Stimulated activated CD4-positive, alpha-beta T cell treated with anti-CD3 and anti-CD28 coated beads, Interleukin-2, amount 100 ng/mL, for 24 hours (primary cell): ENCODE data around the gene DYNC2I2.
A peak's percentile ranks its signal among the peaks of the same experiment; 100 is the strongest.
"Not testable (repeated sequence)": the region's sequence is repeated elsewhere in the genome, so short reads cannot be mapped to it uniquely, and the experiment has no call there.

Experiments
- DNase-seq, 2 donors: peaks; one replicate each; pipeline ENCODE4 v3.0.0-alpha.2; 2020

DYNC2I2 gene

DNA sequence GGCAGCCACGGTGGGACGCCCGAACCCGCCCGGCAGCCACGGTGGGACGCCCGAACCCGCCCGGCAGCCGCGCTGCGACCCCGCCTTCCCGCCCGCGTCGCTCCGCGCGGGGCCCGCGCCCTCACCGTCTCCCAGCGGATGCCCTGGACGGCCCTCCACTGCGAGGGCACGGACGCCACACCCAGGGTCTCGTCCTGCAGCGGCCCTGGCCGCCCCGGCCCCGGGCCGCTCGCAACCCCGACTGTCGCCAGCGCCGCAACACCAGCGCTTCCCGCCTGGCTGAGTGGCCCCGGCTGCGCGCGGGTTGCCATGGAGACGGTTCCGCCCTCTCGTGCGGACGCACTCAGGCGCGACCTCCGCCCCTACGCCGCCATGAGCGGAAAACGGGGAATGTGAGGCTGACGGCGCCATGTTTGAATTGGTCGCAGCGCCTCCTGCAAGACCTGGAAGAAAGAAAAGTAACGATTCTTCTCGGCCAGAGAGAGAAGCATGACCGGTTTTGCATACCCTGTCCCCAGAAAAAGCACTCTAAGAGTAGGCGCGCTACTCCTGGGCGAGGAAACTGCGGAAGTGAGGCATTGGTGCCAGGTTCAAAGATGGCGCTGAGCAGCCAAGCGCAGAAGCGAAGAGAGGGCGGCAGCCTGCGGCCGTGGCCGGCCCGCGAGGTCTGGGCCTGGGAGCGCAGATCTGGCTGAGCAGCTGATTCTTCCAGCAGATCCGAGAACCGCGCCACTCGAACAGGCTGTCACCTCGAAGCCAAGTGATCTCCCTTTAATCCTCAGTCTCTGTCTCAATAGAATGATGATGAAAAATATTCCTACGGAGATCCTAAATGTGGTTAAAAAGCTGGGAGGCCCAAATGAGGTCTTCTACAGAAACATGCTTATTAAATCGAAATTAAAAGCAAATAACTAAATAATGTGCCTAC lies at the start of gene DYNC2I2:
Gene DYNC2I2, minus strand, starts transcription at position 432 of the 928 bp plus-strand sequence. Its CDS starts 121 bp downstream, at position 311.
- peak; percentile 97 to 98 for DNase-seq

DNA sequence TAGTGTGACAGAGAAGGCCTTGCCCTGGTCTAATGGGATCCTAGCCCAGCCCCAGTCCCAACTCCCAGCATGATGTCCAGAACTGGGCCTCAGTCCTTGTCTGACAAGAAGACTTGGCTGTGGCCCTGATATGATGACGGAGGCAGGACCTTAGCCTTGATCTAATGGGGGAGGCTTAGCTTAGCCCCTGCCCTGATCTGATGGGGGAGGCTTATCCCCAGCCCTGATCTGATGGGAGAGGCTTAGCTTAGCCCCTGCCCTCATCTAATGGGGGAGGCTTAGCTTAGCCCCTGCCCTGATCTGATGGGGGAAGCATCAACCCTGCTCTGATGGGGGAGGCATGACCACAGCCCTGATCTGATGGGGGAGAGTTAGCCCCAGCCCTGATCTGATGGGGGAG lies 49.4 kb upstream of the DYNC2I2 start:
- DNase-seq = no peak

DNA sequence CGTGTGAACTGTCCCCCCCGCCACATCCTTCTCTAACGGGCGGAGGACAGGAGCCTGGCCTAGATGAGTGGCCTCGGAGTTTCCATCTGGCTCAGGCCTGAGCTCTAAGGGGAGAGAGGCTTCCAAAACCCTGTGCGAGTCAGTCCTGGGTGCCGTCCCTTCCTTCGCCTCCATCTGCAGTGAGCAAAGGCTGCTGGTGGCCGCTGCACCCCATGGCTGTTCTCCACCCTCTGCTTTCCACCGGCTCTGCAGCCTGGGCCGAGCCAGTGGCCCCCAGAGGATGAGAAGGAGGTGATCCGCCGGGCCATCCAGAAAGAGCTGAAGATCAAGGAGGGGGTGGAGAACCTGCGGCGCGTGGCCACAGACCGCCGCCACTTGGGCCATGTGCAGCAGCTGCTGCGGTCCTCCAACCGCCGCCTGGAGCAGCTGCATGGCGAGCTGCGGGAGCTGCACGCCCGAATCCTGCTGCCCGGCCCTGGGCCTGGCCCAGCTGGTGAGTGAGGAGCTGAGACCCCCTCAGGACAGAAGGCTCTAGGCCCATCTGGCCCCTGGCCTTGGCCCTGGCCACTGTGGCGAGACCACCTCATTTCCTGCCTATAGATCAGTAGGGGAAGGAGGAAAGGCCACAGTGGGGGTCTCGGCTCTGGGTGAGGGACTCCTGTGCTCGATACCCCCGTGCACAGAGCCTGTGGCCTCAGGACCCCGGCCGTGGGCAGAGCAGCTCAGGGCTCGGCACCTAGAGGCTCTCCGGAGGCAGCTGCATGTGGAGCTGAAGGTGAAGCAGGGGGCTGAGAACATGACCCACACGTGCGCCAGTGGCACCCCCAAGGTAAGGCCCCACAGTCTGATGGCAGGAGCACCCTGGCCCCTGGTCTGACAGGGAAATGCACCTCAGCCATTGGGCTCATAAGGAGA lies 48.7 kb upstream of the DYNC2I2 start:
- no peak for DNase-seq

DNA sequence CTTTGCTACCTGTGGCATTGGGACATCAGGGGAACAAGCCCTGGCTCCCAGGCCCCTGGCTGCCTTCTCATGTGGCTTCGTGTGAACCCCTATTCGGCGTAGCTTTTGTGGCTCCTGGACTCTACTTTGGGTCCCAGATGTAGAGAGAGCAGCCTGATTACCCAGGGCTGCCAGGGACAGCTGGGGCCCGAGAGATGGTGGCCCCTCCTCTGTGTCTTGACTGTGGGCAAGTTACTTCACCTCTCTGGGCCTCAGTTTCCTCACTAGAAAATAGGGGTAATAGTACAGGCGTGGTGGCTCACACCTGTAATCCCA lies 47.7 kb upstream of the DYNC2I2 start:
- no peak for DNase-seq

DNA sequence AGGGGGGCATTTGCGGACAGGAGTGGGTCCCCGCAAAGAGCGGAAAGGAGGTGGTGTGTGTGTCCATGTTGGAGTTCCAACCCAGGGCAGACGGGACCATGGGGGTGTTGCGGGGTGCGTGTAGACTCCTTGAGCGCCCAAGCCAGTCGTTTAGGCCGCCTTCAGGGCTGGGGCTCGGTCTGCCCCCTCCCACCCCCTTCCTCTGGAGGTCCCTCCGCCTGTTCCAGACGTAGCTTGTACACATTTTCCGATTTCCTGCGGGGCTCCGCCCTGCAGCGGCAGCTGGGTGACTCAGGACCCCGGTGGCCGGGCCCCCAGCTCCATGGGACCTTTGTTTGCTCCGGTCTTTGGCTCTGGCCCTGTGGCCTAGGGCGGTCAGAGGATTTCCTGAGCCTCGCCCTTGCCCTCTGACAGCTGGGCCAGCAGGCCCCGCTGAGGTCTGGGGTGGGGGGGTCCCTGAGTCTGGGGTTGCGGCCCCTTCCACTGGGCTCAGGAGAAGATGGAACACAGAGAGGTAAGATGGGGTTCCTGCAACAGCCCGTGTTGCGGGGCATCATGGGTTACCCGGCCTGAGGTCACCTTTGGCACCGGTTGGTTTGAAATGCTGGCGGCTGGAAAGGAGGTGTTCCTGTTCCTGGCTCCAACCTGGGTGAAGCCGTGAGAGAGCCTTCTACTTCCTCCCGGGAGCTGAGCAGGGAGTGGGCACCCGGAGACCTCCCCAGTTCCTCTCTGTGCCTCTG lies 47.1 kb upstream of the DYNC2I2 start:
- DNase-seq = peak; percentile 28 to 29

DNA sequence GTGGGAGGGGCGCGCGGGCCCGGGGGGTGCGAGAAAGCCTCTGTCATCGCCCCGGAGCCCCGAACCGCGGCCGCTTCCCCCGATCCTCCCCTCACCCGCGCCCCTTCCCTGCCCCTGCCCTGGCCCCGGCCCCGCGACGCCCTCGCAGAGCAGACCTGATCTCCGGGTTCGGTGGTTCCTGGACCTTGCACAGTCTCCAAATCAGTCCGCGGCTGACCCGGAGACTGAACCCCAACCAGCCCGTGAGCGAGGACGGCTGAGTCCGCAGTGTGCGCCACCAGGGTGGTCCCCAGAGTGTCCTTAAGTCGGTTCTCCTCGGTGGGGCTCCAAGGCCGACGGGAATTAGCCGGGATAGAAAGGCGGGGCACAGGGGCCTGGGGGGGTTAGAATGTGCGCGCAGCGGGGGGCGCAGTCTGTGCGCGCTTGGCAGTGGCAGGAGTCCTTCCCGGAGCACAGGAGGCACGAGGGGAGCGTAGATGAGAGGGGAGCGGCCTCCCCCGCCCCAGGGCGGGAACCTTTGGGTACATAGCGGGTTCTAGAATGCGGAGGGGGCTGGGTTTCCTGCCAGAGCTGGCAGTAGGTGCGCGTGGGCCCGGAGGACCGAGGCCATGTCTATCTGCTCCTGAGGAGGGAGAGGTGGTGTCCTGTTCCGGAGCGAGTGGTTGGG lies 46.4 kb upstream of the DYNC2I2 start:
- peak; percentile 37 to 51 for DNase-seq

DNA sequence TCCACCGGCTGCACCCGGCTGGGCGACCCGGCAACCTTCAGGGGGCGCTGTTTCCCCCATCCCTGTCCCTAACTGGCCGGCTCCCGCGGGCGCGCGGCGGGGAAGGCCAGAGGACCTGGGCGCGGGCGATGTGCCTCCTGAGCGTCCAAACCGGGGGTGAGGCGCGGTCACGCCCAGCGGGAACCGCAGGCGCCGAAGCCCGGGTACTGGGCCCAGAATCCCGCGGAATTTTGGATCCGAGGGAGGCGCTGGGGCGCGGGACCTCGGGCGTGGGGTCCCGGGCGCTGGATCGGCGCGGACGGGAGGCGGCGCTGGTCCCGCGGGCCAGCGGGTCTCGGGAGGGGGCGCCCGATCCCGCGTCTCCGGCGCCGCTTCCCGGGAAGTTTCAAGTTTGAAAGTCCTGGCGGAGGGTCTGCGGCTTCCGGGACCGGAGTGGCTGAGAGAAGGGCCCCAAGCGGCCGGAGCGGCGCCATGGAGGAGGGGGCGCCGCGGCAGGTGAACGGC lies 45.9 kb upstream of the DYNC2I2 start, which contains the start of gene PKN3:
Gene PKN3, plus strand, starts transcription at position 59 of the 504 bp plus-strand sequence. Its CDS starts 413 bp downstream, at position 472.
- DNase-seq = peak; percentile 92 to 96

DNA sequence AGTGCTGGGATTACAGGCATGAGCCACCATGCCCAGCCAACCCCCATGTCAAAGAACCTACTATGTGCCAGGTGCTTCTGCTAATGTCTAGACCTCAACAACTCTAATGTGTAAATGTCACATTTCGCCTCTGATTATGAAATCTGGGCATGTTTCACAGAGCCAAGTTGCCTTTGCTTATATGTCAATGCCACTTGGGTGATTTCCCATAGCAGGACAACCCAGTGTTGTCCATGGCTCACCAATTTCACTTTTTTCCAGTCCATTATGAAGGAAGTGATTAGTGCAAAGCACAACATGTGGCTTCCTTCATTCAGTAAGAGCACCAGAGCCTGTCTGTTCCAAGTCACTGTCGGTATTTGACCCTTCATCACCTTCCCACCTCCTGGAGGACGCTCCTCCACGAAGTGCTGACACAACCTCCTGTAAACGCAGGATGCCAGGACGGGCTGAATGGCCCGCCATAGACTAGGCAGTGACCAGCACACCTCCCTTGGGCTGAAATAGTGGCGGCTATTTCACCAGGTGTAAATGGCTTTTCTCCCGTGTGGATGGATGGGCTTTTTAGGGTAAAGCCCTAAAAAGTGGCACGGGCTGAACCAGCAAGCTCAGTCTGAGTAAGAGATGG lies 44.7 kb upstream of the DYNC2I2 start:
- DNase-seq = no peak

DNA sequence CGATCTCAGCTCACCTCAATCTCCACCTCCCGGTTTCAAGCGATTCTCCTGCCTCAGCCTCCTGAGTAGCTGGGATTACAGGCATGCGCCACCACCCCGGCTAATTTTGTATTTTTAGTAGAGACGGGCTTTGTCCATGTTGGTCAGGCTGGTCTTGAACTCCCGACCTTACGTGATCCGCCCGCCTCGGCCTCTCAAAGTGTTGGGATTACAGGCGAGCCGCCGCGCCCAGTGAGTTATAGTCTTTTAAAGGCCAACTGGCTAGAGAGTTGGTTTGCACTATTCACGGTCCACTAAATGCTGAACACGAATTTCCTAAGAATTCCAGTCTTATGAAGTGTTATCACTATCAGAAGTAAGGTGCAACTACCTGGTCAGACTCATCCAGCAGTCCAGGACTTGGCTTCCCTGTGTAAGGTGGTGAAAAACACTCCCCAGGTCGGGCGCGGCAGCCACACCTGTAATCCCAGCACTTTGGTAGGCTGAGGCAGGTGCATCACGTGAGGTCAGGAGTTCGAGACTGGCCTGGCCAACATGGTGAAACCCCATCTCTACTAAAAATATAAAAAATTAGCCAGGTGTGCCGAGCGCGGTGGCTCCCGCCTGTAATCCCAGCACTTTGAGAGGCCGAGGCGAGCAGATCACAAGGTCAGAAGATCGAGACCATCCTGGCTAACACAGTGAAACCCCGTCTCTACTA lies 42.6 kb upstream of the DYNC2I2 start:
- not testable (repeated sequence) for DNase-seq

DNA sequence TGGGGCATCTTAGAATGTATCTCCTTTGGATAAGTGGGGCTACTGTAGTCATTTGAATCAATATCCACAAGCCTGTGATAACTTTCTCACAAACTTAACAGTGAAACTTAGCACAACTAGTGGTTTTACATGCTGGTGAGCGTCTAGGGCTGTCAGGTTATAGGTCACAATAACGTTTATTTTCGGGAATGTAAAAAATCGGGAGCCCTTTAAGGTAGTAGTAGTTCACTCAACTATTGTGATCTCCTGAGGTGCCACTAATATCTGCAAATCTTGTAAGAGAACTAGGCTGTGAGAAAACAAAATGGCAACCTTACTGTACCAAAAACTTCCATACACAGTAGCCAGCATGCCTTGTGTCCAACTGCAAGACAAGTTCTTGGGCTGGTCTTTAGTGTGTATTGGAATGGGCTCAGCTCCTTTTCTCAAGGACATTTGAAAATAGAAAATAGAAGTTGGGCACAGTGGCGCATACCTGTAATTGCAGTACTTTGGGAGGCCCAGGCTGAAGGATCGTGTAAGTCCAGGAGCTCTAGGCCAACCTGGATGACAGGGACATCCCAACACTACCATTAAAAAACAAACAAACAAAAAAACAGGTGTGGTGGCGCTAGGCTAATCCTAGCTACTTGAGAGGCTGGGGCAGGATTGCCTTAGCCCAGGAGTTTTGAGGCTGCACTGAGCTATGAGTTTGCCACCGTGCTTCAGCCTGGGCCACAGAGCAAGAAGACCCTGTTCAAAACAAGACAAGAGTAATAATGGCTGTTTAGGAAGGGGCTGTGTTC lies 40.5 kb upstream of the DYNC2I2 start:
- no peak for DNase-seq

DNA sequence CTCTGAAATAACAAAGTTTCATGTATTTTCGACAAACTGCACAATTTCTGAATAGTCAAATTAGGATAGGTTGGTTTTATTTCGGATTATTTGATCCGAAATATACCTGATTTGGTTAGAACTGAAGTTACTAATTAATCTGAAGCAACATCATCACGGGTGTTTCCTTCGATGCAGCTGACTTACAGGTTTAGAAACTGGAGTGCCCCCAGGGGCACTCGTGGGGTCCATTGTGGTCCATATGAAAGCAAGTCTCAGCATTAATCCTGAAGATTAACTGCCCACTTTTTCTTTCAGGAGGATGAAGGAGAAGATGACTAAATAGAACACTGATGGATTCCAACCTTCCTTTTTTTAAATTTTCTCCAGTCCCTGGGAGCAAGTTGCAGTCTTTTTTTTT lies 37.7 kb upstream of the DYNC2I2 start:
- DNase-seq = no peak

DNA sequence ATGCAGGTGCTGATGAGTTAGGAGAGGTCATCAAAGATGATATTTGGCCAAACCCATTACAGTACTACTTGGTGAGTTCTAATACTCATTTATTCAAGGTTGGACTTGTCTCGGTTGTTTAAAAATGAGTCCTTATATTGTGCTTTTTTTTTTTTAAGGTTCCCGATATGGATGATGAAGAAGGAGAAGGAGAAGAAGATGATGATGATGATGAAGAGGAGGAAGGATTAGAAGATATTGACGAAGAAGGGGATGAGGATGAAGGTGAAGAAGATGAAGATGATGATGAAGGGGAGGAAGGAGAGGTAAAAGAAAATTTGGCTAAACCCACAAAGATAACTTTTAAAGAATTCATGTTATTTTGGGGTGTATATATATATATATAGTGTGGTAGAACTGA lies 37.1 kb upstream of the DYNC2I2 start:
- not testable (repeated sequence) for DNase-seq

DNA sequence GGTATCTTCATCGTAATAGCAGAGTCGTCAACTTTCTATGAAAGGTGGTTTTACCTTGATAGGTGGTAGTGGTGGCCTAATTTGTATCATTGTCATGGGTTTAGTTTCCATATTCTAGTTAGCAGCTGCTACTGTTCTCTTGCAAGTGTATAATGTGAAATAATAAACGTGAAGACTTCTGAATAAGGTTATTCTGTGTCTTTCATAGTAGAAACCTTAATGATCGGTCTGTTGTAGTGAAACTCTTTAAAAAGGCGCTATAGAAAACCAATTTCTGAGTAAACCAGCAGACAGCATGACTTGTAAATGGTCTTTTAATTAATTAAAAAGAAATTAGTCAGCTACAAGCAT lies 34.0 kb upstream of the DYNC2I2 start:
- no peak for DNase-seq

DNA sequence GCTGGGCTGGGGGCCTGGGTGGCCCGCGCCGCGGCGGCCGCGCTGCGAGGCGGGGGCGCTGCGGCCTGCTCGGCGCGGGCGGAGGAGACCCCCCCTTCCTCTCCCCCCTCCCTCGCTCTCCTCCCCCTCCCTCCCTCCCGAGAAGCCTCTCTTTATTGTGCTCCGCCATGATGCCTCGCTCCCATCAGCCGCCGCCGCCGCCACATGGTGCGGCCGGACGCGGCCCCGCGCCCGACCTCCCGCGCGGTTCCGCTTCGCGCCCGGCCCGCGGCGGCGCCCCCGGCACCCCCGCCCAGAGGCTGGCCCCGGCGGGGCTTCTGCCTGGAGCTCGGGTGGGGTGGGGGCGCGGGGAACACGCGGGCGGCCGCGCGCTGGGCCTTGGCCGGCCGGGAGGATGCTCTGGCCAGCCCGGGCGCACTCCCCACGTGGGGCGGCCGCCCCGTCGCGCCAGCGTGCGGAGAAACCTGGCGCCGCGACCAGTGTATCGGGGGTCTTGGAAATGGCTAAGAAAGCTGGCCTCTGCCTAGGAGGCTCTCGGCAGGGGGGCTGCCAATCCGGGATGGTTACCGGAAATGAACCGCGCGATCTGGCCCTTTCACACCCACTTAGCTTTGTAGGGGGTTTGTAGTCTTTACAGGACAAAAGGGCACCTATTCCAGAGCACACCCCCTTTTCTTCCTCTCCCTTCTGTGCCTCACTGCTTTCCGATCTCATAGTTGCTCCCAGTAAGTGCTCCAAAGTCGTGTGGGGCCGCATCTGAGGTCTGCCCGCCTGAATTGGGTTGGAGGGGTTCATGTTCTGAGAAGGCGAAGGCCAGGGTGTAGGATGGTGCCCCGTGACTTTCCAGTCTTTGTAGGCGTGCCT lies 33.4 kb upstream of the DYNC2I2 start:
- DNase-seq = peak; percentile 46 to 60

DNA sequence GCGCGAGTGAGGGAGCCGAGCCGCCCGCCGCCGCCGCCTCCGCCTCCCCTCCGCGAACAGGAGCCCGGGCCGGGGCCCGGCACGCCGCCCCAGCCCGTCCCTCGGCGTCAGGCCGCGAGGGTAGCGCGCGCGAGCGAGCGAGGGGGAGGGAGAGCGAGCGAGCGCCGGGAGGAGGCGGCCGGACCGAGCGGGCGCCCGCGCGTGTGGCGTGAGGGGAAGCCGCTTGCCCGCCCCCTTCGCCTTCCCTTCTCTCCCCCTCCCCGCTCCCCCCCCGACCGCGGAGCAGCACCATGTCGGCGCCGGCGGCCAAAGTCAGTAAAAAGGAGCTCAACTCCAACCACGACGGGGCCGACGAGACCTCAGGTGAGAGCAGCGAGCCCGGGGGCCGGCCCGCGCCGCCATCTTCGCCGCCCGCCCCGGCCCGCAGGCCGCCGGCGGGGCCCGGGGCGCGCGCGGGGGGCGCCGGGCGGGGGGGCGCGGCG lies 32.7 kb upstream of the DYNC2I2 start:
- peak; percentile 54 to 64 for DNase-seq

DNA sequence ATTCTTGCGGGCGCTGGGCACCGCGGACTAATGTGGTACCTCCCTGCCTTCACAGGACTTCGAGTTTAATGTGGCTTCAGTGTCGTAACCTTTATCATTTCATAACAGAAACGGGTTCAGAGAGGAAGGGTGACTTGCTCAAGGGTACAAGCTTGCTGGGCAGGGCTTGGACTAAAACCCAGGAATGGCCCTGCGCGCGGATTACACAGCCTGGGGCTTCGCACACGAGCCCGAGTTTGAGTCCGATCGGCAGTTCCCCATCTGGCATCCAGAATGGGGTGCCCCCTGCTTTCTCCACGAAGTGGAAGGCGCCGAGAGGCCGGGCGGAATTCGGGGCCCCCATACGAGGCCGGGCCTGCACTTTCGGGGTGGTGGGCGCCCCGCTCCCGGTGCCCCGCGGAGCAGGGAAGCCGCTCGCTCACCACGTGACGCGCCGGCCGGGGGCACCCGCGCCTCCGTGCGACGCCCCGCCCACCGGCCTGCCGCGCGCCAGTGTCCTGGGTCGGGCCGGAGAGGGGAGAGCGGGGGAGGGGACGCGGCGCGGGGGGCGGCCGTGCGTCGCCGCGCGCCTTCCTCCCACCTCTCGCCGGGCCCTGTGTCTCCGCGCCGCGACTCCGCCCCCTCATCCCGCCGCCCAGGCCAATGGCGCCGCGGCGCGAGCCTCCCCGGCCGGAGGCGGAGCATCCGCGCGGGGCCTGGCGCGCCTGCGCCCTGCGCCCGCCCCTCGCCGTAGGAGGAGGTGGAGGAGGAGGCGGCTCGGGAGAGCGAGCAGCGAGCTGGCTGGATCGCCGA lies 32.0 kb upstream of the DYNC2I2 start, which contains the start of gene SET:
Gene SET, plus strand, starts transcription at position 722 of the 792 bp plus-strand sequence. CDS start 361 bp downstream, outside the sequence.
- DNase-seq = peak; percentile 91 to 97

DNA sequence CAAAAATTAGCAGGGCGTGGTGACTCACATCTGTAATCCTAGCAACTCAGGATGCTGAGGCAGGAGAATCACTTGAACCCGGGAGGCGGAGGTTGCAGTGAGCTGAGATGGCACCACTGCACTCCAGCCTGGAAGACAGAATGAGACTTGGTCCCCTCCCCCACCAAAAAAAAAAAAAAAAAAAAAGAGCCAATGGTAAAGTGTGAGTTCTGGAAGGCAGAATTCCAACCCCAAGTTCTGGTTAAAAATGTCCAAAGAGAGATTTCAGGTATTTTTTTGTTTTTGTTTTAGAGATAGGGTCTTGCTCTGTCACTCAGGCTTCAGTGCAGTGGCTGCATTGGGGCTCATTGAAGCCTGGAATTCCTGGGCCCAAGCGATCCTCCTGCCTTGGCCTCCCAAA lies 30.8 kb upstream of the DYNC2I2 start:
- DNase-seq = no peak
